Ishikawa (cell line): Measurements from ENCODE around the gene STAT1.

ENCODE experiments used
- CREB1 ChIP-seq: IDR thresholded peaks from 2 replicates; pipeline ENCODE4 v1.6.1; 2012; ENCODE audit warnings: low read depth
- FOXM1 ChIP-seq: IDR thresholded peaks from 2 replicates; pipeline ENCODE4 v1.6.1; 2012; ENCODE audit warnings: low read depth, borderline replicate concordance
- NFIC ChIP-seq: IDR thresholded peaks from 2 replicates; pipeline ENCODE4 v1.6.1; 2012
- RAD21 ChIP-seq: IDR thresholded peaks from 2 replicates; pipeline ENCODE4 v1.6.1; 2012; ENCODE audit warnings: low read depth
- TEAD4 ChIP-seq: IDR thresholded peaks from 2 replicates; pipeline ENCODE4 v1.6.1; 2012
- YY1 ChIP-seq: IDR thresholded peaks from 2 replicates; pipeline ENCODE4 v1.6.1; 2012; ENCODE audit warnings: low read depth

DNA sequence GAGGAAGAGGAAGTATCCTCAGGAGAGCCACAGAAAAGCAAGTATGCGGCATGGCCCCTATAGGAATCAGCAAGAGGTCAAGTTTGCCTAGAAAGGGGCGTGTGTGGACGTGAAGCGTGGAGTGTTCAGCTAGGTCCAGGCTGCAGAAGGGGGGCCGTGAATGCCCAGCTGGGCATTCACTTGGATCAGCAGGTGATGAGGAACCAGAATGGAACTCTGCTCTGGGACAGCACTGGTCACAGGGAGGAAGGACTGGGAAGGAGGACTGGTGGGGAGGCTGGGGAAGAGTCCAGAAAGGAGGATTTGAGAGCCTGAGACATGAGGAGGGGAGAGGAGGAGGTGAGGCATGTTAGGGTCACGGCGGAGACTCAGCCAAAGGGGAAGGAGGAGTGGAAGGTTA is 19.8 kb downstream of the STAT1 start:
- TF ChIP-seq RAD21 = no peak
- TF ChIP-seq YY1 = no peak
- no peak for TF ChIP-seq FOXM1
- TF ChIP-seq CREB1 = no peak
- no peak for TF ChIP-seq TEAD4
- no peak for TF ChIP-seq NFIC
